ENCODE results near the gene IL4R. TPM values are rescaled to one million over a fixed set of nuclear protein-coding genes. Genes with fewer than 3 reads are reported as not detected.
A peak's percentile ranks its signal among the peaks of the same experiment; 100 is the strongest.

Gene IL4R
- total RNA-seq, 1 experiment from 2014 or later = 28.6 TPM

- Histone ChIP-seq H3K79me2 (ENCODE audit: insufficient read depth, low read length) (no peaks in the 10 kb centered on the region), H3K9me3 (ENCODE audit: control insufficient read depth, low read depth, low read length) (peaks cover 7% of the 10 kb centered on the region), H2BK120ac (ENCODE audit: low read depth, low read length, poor library complexity, severe bottlenecking) (no peak overlapping the region), H3K4me2 (ENCODE audit: insufficient read depth, insufficient read length, low read length) (no peak overlapping the region), H2AFZ (ENCODE audit: low read length) (no peak overlapping the region), H3K18ac (ENCODE audit: insufficient read length, low read depth, low read length) (no peak overlapping the region), H2BK15ac (ENCODE audit: low read depth, low read length) (no peak overlapping the region), H4K8ac (replicated peaks; ENCODE audit: insufficient read length, low read depth, low read length) (no peak overlapping the region), H2AK5ac (ENCODE audit: insufficient read length, low read length) (no peak overlapping the region), H3K27me3 (ENCODE audit: insufficient read depth, low read length) (no peaks in the 10 kb centered on the region), H4K20me1 (ENCODE audit: control insufficient read depth, insufficient read depth, insufficient read length) (no peaks in the 10 kb centered on the region), H3K23me2 (ENCODE audit: insufficient read length, low read depth, low read length, poor library complexity, severe bottlenecking) (no peaks in the 10 kb centered on the region), H3K79me1 (ENCODE audit: insufficient read depth, low read depth, low read length, poor library complexity, severe bottlenecking) (no peaks in the 10 kb centered on the region), H3K4ac (ENCODE audit: low read depth, low read length) (no peak overlapping the region), H4K5ac (ENCODE audit: insufficient read length, low read depth, low read length) (no peak overlapping the region), H3K9ac (ENCODE audit: extremely low read depth, insufficient read length, low read length) (no peak overlapping the region), H2BK12ac (ENCODE audit: insufficient read length, low read depth, low read length) (no peak overlapping the region), H3K4me1 (ENCODE audit: insufficient read depth, low read length) (no peaks in the 10 kb centered on the region), H4K91ac (ENCODE audit: insufficient read length, low read depth, low read length) (no peak overlapping the region), H2BK5ac (ENCODE audit: insufficient read length, low read length) (no peak overlapping the region), H3K14ac (ENCODE audit: insufficient read depth, low read length) (no peak overlapping the region), H3K23ac (ENCODE audit: insufficient read length, low read depth, low read length) (no peak overlapping the region), H3K27ac (ENCODE audit: insufficient read length, low read depth, low read length) (no peak overlapping the region), H2BK20ac (ENCODE audit: low read depth, low read length, poor library complexity, severe bottlenecking) (no peak overlapping the region), H3K56ac (ENCODE audit: insufficient read length, low read depth, low read length) (no peak overlapping the region), H3T11ph (ENCODE audit: low read length) (no peak overlapping the region)
- WGBS (ENCODE audit: extremely low coverage, insufficient read length, low lambda C conversion rate) = no CpG with 5 or more reads among the region's 3 CpGs
- peak overlapping the region in 2 of 3 experiments; percentile 74 to 81; a peak in 3 of 7 replicates for H3K27ac Mint-ChIP-seq
- no peak for TF ChIP-seq CTCF (conservative IDR thresholded peaks at IDR 0.05)
- H3K9me3 Mint-ChIP-seq = no peaks in the 10 kb centered on the region
- DNase-seq = no peak
- peaks cover 6 to 9% of the 10 kb centered on the region in 2 experiments for H3K4me1 Mint-ChIP-seq
- H3K36me3 Mint-ChIP-seq (ENCODE audit: insufficient read depth in 1 of 3, low read depth in 3 of 3) = peaks cover 28 to 57% (median 48%) of the 10 kb centered on the region in 3 experiments
- H3K4me3 Mint-ChIP-seq = no peak overlapping the region
- no peaks in the 10 kb centered on the region for H3K27me3 Mint-ChIP-seq (ENCODE audit: low read depth)
Measured at GRCh38 chr16:27350006-27350405, 36.2 kb downstream of the IL4R start.
